ENCODE measurements around the gene COPG2.
"Not testable (repeated sequence)": the region's sequence is repeated elsewhere in the genome, so short reads cannot be mapped to it uniquely, and the experiment has no call there.

The COPG2 gene

DNA sequence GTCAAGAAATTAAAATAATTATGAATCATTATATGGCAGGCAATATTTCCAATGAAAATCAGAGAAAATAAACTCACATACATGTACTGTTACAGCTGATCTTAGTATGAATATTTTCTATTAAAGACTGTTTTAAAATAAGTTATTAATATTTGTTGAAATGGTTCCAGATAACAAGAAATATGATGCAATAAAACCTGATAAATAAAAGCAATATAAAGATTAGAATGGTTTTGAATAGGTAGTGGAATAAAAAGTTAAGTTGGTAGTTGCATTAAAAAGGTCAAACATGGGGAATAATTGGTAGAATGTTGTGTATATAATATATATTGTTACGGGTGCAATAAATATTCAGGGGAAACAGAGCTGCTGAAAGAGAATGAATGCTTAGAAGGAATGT is 124.2 kb downstream of the COPG2 start:
- no peak overlapping the region for H3K4me3 ChIP-seq (ENCODE audit: low read depth, low read length, poor library complexity, severe bottlenecking)
- no peak overlapping the region for H3K9ac ChIP-seq (ENCODE audit: low read length)
- peaks cover 21% of the 10 kb centered on the region; the same call in 1 of the 2 replicates for H3K36me3 ChIP-seq (ENCODE audit: insufficient read depth, low read length)
- H3K9me2 ChIP-seq (ENCODE audit: low read depth, low read length) = no peaks in the 10 kb centered on the region
- TF ChIP-seq, protein P1, sequence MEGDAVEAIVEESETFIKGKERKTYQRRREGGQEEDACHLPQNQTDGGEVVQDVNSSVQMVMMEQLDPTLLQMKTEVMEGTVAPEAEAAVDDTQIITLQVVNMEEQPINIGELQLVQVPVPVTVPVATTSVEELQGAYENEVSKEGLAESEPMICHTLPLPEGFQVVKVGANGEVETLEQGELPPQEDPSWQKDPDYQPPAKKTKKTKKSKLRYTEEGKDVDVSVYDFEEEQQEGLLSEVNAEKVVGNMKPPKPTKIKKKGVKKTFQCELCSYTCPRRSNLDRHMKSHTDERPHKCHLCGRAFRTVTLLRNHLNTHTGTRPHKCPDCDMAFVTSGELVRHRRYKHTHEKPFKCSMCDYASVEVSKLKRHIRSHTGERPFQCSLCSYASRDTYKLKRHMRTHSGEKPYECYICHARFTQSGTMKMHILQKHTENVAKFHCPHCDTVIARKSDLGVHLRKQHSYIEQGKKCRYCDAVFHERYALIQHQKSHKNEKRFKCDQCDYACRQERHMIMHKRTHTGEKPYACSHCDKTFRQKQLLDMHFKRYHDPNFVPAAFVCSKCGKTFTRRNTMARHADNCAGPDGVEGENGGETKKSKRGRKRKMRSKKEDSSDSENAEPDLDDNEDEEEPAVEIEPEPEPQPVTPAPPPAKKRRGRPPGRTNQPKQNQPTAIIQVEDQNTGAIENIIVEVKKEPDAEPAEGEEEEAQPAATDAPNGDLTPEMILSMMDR (IDR thresholded peaks at IDR 0.05; ENCODE audit: low read length) = no peak
- no peak for TF ChIP-seq EZH2 (IDR thresholded peaks at IDR 0.05; ENCODE audit: borderline replicate concordance, low read length)
- no peaks in the 10 kb centered on the region for H3K9me3 ChIP-seq (ENCODE audit: low read length)
- no peak overlapping the region for H3K4me2 ChIP-seq (ENCODE audit: low read length)
- H3F3A ChIP-seq (ENCODE audit: insufficient read depth, low read length) = no peaks in the 10 kb centered on the region
- no peaks in the 10 kb centered on the region for H3K4me1 ChIP-seq (ENCODE audit: insufficient read depth, low read length, severe bottlenecking)
- H3K27me3 ChIP-seq (ENCODE audit: insufficient read depth, low read length) = no peaks in the 10 kb centered on the region
- H3K27ac ChIP-seq (ENCODE audit: low read depth, low read length, poor library complexity, severe bottlenecking) = no peak overlapping the region
- no peaks in the 10 kb centered on the region for H3K79me2 ChIP-seq (ENCODE audit: insufficient read depth, low read length)
- H4K20me1 ChIP-seq (ENCODE audit: insufficient read depth, low read length) = no peaks in the 10 kb centered on the region
- no peak overlapping the region for H2AFZ ChIP-seq (ENCODE audit: low read length)

GRCh38 chr7:130543487-130544010 is 125.0 kb downstream of the COPG2 start:
- Histone ChIP-seq H3K4me3 (ENCODE audit: low read depth, low read length, poor library complexity, severe bottlenecking) (no peak overlapping the region), H3K9ac (ENCODE audit: low read length) (no peak overlapping the region), H2AFZ (ENCODE audit: low read length) (no peak overlapping the region), H4K20me1 (ENCODE audit: insufficient read depth, low read length) (no peaks in the 10 kb centered on the region), H3K4me1 (ENCODE audit: insufficient read depth, low read length, severe bottlenecking) (no peaks in the 10 kb centered on the region), H3K4me2 (ENCODE audit: low read length) (no peak overlapping the region), H3K27ac (ENCODE audit: low read depth, low read length, poor library complexity, severe bottlenecking) (no peak overlapping the region), H3K9me2 (ENCODE audit: low read depth, low read length) (no peaks in the 10 kb centered on the region), H3K36me3 (ENCODE audit: insufficient read depth, low read length) (peaks cover 24% of the 10 kb centered on the region), H3K9me3 (ENCODE audit: low read length) (peaks cover 4% of the 10 kb centered on the region; the same call in 1 of the 2 replicates), H3K27me3 (ENCODE audit: insufficient read depth, low read length) (no peaks in the 10 kb centered on the region), H3K79me2 (ENCODE audit: insufficient read depth, low read length) (no peaks in the 10 kb centered on the region), H3F3A (ENCODE audit: insufficient read depth, low read length) (no peaks in the 10 kb centered on the region)
- no peak for TF ChIP-seq EZH2 (IDR thresholded peaks at IDR 0.05; ENCODE audit: borderline replicate concordance, low read length)
- TF ChIP-seq, protein P1 (IDR thresholded peaks at IDR 0.05; ENCODE audit: low read length) = no peak

DNA sequence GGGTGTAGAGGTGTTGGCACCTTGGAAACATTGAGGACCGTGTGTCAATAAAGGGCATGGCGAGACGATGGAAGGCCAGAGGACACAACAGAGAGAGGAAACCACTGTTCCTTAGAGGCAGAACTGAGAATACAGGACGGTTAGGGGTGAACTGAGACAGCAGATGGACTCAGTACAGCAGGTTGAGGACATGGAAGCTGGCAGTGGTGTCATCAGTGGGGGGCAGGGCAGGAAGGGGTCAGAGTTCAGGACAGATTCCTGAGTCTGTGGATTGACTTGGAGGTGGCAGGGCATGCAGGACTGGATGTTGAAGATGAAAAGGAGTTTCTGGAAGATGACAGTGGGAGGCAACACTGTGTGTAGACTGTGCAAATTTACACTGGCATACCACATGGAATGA is 126.3 kb downstream of the COPG2 start:
- H2AFZ ChIP-seq (ENCODE audit: low read length); H4K20me1 ChIP-seq (ENCODE audit: insufficient read depth, low read length): not testable (repeated sequence)

GRCh38 chr7:130541287-130541686 is 127.3 kb downstream of the COPG2 start:
- not testable (repeated sequence) for H2AFZ ChIP-seq (ENCODE audit: low read length); H3K4me2 ChIP-seq (ENCODE audit: low read length); H3K9ac ChIP-seq (ENCODE audit: low read length); H3K79me2 ChIP-seq (ENCODE audit: insufficient read depth, low read length); H3K4me1 ChIP-seq (ENCODE audit: insufficient read depth, low read length, severe bottlenecking); H3K4me3 ChIP-seq (ENCODE audit: low read depth, low read length, poor library complexity, severe bottlenecking); H3K9me3 ChIP-seq (ENCODE audit: low read length); H3K27me3 ChIP-seq (ENCODE audit: insufficient read depth, low read length); H3K9me2 ChIP-seq (ENCODE audit: low read depth, low read length); H4K20me1 ChIP-seq (ENCODE audit: insufficient read depth, low read length); H3K27ac ChIP-seq (ENCODE audit: low read depth, low read length, poor library complexity, severe bottlenecking); H3F3A ChIP-seq (ENCODE audit: insufficient read depth, low read length)
- H3K36me3 ChIP-seq (ENCODE audit: insufficient read depth, low read length) = peaks cover 26% of the 10 kb centered on the region

More for the DNA sequence above, 126.3 kb downstream of the COPG2 start:
- not testable (repeated sequence) for H3K9ac ChIP-seq (ENCODE audit: low read length); H3K9me3 ChIP-seq (ENCODE audit: low read length); H3K4me1 ChIP-seq (ENCODE audit: insufficient read depth, low read length, severe bottlenecking); H3K27me3 ChIP-seq (ENCODE audit: insufficient read depth, low read length); H3K4me3 ChIP-seq (ENCODE audit: low read depth, low read length, poor library complexity, severe bottlenecking); H3K79me2 ChIP-seq (ENCODE audit: insufficient read depth, low read length); H3K9me2 ChIP-seq (ENCODE audit: low read depth, low read length); H3F3A ChIP-seq (ENCODE audit: insufficient read depth, low read length); H3K27ac ChIP-seq (ENCODE audit: low read depth, low read length, poor library complexity, severe bottlenecking); H3K4me2 ChIP-seq (ENCODE audit: low read length)
- H3K36me3 ChIP-seq (ENCODE audit: insufficient read depth, low read length) = peaks cover 26% of the 10 kb centered on the region

- H3K79me2 ChIP-seq (ENCODE audit: insufficient read depth, low read length); H4K20me1 ChIP-seq (ENCODE audit: insufficient read depth, low read length); H3F3A ChIP-seq (ENCODE audit: insufficient read depth, low read length); H3K4me3 ChIP-seq (ENCODE audit: low read depth, low read length, poor library complexity, severe bottlenecking); H3K27me3 ChIP-seq (ENCODE audit: insufficient read depth, low read length); H3K27ac ChIP-seq (ENCODE audit: low read depth, low read length, poor library complexity, severe bottlenecking); H3K4me2 ChIP-seq (ENCODE audit: low read length); H3K4me1 ChIP-seq (ENCODE audit: insufficient read depth, low read length, severe bottlenecking); H3K9me3 ChIP-seq (ENCODE audit: low read length); H3K9me2 ChIP-seq (ENCODE audit: low read depth, low read length); H3K9ac ChIP-seq (ENCODE audit: low read length); H2AFZ ChIP-seq (ENCODE audit: low read length): not testable (repeated sequence)
- peaks cover 20% of the 10 kb centered on the region for H3K36me3 ChIP-seq (ENCODE audit: insufficient read depth, low read length)
Observed at GRCh38 chr7:130537894-130538293, 130.7 kb downstream of the COPG2 start.

Data from OCI-LY1 (cell line).